ENCODE measurements around the gene ACTG1.

Gene ACTG1

DNA sequence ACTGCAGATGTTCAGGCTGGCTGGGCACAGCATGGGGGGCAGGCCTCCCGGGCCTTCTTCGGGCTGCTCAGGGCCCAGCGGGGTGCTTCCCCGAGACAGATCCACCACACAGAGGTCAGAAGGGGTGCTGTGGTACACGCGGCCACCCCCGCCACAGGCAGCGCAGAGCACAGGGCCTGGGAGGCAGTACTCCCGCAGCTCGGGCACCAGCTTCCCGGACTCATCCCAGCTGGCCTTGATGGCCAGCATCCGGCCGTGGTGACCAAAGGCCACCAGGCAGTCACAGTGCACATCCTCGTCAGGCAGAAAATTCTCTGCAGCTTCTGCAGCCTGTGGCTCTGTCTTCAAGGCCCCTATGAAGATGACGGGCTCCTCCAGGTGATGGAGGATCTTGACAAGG is 37.7 kb upstream of the ACTG1 start:
- no peak for DNase-seq (ENCODE audit: low read depth in 2 of 2)
- H3K4me3 ChIP-seq (replicated peaks in 1 of 2; ENCODE audit: low read depth in 2 of 2, low read length in 2 of 2): no peak overlapping the region
- TF ChIP-seq, protein P1, sequence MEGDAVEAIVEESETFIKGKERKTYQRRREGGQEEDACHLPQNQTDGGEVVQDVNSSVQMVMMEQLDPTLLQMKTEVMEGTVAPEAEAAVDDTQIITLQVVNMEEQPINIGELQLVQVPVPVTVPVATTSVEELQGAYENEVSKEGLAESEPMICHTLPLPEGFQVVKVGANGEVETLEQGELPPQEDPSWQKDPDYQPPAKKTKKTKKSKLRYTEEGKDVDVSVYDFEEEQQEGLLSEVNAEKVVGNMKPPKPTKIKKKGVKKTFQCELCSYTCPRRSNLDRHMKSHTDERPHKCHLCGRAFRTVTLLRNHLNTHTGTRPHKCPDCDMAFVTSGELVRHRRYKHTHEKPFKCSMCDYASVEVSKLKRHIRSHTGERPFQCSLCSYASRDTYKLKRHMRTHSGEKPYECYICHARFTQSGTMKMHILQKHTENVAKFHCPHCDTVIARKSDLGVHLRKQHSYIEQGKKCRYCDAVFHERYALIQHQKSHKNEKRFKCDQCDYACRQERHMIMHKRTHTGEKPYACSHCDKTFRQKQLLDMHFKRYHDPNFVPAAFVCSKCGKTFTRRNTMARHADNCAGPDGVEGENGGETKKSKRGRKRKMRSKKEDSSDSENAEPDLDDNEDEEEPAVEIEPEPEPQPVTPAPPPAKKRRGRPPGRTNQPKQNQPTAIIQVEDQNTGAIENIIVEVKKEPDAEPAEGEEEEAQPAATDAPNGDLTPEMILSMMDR (IDR thresholded peaks at IDR 0.05; ENCODE audit: low read depth, low read length): no peak

DNA sequence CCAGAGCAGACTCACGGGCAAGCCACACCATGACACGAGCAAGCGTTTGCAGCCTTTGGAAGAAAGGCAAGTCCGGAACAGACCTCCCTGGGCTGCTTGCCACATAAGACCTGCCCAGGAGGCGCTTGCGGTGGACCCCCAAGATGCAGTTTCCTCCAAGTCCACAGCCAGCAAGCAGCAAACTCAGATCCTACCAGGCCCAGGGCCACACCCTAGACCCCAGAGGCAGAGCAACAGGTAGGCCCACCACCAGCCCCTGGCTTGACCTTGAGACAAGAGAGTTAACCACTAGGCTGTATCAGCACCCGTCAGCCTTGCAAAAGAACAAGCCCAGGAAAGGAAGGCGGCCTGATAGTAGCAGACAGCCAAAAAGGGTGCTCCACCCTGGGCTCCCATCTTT is 37.2 kb upstream of the ACTG1 start:
- TF ChIP-seq, protein P1 (IDR thresholded peaks at IDR 0.05; ENCODE audit: low read depth, low read length): no peak
- no peak overlapping the region for H3K4me3 ChIP-seq (replicated peaks in 1 of 2; ENCODE audit: low read depth in 2 of 2, low read length in 2 of 2)
- no peak for DNase-seq (ENCODE audit: low read depth in 2 of 2)

DNA sequence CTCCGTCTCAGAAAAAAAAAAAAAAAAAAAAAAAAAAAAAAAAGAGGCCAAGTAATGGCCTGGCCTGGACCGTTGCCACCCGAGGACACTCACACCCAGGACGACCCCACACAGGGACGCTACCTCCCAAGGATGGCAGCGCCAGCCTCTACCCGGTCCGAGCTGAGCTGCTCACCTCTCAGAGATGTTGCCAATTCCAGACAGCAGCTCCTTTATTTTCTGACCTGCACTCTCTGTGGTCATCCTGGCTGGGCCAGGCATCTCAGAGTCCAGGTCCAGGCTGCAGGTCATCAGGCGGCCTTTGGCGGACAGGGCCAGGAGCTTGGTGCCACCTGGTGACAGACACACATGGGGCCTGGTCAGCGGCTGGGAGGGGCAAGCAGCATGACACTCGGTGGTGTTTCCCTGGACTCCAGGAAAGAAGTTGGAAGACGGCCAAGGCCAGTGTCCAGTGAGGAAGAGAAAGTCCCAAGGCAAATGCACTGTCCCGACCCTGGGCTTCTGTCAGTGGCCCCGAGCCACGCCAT is 36.5 kb upstream of the ACTG1 start:
- no peak overlapping the region for H3K4me3 ChIP-seq (replicated peaks in 1 of 2; ENCODE audit: low read depth in 2 of 2, low read length in 2 of 2)
- no peak for DNase-seq (ENCODE audit: low read depth in 2 of 2)
- TF ChIP-seq, protein P1 (IDR thresholded peaks at IDR 0.05; ENCODE audit: low read depth, low read length): no peak

DNA sequence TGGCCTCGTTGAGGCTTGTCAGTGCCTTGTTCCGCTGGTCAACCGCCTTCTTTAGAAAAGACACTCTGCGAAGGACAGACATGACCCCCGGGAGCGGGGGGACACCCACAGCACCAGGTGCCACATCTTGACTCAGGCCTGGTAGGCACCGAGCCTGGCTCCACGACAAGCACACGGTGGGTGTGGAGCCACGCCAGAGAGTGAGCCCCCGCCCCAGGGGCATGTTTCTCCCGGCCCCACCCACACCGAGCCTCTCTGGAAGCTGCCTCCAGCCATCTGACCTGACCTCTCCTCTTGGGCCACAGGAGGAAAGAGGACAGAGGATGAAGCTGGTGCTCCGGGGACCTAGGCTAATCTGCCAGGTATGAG is 35.0 kb upstream of the ACTG1 start:
- TF ChIP-seq, protein P1 (IDR thresholded peaks at IDR 0.05; ENCODE audit: low read depth, low read length): no peak
- no peak overlapping the region for H3K4me3 ChIP-seq (replicated peaks in 1 of 2; ENCODE audit: low read depth in 2 of 2, low read length in 2 of 2)
- DNase-seq (ENCODE audit: low read depth in 2 of 2): no peak

DNA sequence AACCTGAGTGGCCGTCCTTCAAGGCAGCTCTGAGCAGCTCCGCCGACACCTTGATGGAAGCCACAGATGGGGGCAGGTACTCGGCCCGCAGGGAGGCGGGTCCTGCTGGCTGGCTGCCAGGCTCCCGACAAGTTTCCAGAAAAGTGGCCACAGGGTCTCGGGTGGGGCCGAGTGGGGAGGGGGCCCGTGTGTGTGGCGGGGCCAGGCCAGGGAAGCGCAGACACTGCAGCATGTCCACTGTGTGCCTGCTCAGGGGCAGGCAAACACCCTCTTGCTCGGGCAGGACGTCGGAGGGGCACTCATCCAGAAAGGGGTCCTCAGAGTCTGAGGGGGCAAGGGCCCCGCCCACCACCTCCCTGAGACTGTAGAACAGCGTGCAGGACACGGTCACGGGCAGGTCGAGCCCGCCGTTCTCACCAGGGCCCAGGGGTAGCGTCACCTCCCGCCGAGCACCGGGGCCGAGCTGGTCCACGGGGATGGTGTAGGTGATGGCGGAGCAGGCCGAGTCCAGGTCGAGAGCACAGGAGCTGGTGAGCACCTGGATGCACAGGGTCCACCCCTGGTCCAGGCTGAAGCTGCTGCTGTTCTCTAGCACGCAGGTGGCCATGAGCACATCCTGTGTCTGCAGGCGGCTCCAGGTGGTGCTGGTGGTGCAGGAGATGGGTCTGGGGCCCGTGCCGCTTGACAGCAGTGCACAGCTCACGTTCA is 34.5 kb upstream of the ACTG1 start:
- H3K4me3 ChIP-seq (replicated peaks in 1 of 2; ENCODE audit: low read depth in 2 of 2, low read length in 2 of 2): no peak overlapping the region
- DNase-seq (ENCODE audit: low read depth in 2 of 2): no peak
- TF ChIP-seq, protein P1 (IDR thresholded peaks at IDR 0.05; ENCODE audit: low read depth, low read length): no peak

DNA sequence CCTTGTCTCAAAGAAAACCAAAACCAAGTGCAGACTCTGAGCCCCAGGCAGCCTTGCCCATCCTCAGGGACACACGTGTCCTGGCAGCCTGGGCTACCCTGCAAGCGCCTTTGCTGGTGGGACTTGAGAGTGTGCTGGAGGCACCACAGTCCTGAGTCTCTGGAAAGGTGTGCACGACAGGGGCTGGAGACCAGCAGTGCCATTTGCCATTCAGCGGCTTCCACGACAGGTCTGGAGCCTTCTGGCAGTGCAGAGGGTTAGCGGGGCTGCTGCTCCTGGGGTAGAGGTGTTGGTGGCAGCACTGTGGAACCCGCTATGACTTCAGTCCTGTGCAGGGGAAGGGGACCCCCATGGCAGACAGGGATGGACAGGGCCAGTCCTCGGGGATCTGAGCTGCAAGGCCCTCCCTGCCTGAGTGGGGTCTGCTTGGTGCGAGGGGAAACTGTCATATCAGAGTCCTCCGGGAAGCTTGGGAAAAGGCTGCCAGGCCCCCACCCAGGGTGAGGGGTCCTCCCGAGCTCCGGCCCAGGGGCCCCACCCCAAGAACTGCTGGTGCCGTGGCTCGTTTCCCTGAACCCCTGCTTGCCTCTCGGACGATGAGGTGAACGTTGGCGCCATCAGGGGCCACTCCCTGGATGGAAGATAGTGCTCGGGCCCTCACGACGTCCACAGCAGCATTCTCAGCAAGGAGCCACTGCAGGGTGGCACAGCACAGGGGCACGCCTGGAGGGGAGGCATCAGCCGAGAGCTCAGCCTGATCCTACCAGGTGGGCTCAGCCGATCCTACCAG is 32.8 kb upstream of the ACTG1 start:
- TF ChIP-seq, protein P1 (IDR thresholded peaks at IDR 0.05; ENCODE audit: low read depth, low read length): no peak
- no peak for DNase-seq (ENCODE audit: low read depth in 2 of 2)

More for the DNA sequence above, 32.8 kb upstream of the ACTG1 start:
- H3K4me3 ChIP-seq (replicated peaks in 1 of 2; ENCODE audit: low read depth in 2 of 2, low read length in 2 of 2): no peak overlapping the region

All from cardiac fibroblast (primary cell).